ENCODE results near the gene L3MBTL2.
"Not testable (repeated sequence)": the region's sequence is repeated elsewhere in the genome, so short reads cannot be mapped to it uniquely, and the experiment has no call there.

The L3MBTL2 gene

DNA sequence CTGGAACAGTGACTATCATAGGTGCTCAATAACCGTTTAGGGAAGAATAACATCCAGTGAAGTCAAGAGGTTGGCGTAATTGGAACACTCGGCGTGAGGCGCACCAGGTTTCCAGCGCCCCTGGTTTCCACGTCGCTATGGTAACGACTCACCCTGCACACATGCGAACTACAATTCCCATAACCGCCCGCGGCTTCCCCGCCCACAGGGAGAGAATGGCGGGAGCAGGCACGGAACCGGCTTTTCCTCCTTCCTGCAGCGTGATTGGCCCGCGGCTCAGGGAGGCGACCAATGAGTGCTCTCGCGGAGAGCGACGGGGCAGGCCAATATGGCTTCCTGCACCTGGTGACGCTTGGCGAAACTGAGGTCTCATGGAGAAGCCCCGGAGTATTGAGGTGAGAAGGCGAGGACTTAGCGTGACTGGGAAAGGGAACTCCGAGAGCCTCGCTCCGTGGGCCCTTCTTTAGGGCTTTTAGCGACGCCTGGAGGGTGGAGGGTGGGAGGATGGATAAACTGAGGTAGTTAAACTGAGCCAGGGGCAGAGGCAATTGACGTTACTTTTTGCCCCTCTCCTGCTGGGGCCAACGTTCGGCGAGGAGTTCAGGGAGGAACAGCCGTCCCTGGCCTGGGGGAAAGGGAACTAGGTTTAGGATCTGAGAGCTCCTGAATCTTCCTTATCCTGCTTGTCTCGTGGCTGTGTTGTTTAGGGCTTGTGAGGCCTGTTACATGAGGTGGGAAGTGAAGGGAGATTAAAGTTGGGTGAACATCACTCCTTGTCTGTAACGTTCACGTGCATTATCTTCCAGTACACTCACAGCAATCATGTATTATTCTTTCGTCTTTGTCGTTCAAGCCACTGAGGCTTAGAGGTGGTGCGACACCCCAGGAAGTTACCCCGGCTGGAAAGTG is at the start of gene L3MBTL2:
Gene L3MBTL2 (plus strand): TSS at position 321 of the 909 bp plus-strand sequence. CDS start 51 bp downstream, at position 372.
- no CpG with 5 or more reads among the region's 47 CpGs for WGBS (ENCODE audit: insufficient coverage, insufficient read length)
- 0 out of 2 replicates have a peak, but pooled peaks cover 4% of the 10 kb centered on the region for H3K36me3 ChIP-seq (ENCODE audit: control insufficient read depth, insufficient read depth, low read length)

DNA sequence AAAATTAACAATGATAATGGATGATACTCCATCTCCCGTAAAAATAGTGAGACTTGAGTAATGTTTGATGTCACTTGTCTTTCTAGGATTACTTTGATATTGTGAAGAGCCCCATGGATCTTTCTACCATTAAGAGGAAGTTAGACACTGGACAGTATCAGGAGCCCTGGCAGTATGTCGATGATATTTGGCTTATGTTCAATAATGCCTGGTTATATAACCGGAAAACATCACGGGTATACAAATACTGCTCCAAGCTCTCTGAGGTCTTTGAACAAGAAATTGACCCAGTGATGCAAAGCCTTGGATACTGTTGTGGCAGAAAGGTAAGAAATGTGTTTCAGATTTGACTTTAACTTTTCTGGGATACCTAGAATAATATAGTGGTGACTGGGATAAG is 48.0 kb upstream of the L3MBTL2 start:
- WGBS (ENCODE audit: insufficient coverage, insufficient read length), result no CpG with 5 or more reads among the region's 4 CpGs
- no peak overlapping the region for H3K4me3 ChIP-seq (ENCODE audit: low read length)
- H3K27me3 ChIP-seq (ENCODE audit: control insufficient read depth, insufficient read depth, low read length), result no peaks in the 10 kb centered on the region
- H3K27ac ChIP-seq (ENCODE audit: low read length), result no peak overlapping the region
- no peak for DNase-seq (ENCODE audit: low read depth, low spot score)
- peaks cover 33% of the 10 kb centered on the region; the same call in 1 of the 2 replicates for H3K36me3 ChIP-seq (ENCODE audit: control insufficient read depth, insufficient read depth, low read length)
- no peaks in the 10 kb centered on the region for H3K9me3 ChIP-seq (ENCODE audit: control insufficient read depth, insufficient read depth, low read length)
- H3K4me1 ChIP-seq (ENCODE audit: control insufficient read depth, insufficient read depth, low read length), result no peaks in the 10 kb centered on the region

More for the DNA sequence above, at the start of gene L3MBTL2:
- peak; percentile 95 for DNase-seq (ENCODE audit: low read depth, low spot score)
- H3K27me3 ChIP-seq (ENCODE audit: control insufficient read depth, insufficient read depth, low read length), result no peaks in the 10 kb centered on the region
- H3K4me1 ChIP-seq (ENCODE audit: control insufficient read depth, insufficient read depth, low read length), result no peaks in the 10 kb centered on the region
- H3K4me3 ChIP-seq (ENCODE audit: low read length), result peak within 1 kb of the TSS; percentile 65
- no peaks in the 10 kb centered on the region for H3K9me3 ChIP-seq (ENCODE audit: control insufficient read depth, insufficient read depth, low read length)
- no peak within 1 kb of the TSS for H3K27ac ChIP-seq (ENCODE audit: low read length)

DNA sequence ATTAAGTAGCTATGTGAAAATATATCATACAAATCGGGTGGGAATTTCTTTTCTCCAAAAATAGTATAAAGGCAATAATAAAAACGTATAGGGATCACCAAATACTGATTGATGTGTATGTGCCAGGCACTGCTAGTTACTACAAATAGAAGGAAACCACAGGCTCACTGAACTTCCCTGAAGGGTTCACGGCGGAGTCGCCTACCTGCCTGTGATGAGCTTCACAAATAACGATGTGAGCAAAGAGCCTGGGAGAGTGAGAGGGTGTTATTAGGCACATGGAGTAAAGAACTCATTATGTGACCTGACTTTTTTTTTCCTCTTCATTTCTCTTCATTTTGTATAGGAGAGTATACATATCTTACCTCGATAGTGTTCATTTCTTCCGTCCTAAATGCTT is 36.0 kb upstream of the L3MBTL2 start:
- Histone ChIP-seq H3K27ac (ENCODE audit: low read length) (no peak overlapping the region), H3K4me1 (ENCODE audit: control insufficient read depth, insufficient read depth, low read length) (no peaks in the 10 kb centered on the region), H3K36me3 (ENCODE audit: control insufficient read depth, insufficient read depth, low read length) (peaks cover 17% of the 10 kb centered on the region; the same call in 1 of the 2 replicates), H3K9me3 (ENCODE audit: control insufficient read depth, insufficient read depth, low read length) (no peaks in the 10 kb centered on the region), H3K4me3 (ENCODE audit: low read length) (no peak overlapping the region), H3K27me3 (ENCODE audit: control insufficient read depth, insufficient read depth, low read length) (no peaks in the 10 kb centered on the region)
- no CpG with 5 or more reads among the region's 8 CpGs for WGBS (ENCODE audit: insufficient coverage, insufficient read length)
- DNase-seq (ENCODE audit: low read depth, low spot score), result no peak

DNA sequence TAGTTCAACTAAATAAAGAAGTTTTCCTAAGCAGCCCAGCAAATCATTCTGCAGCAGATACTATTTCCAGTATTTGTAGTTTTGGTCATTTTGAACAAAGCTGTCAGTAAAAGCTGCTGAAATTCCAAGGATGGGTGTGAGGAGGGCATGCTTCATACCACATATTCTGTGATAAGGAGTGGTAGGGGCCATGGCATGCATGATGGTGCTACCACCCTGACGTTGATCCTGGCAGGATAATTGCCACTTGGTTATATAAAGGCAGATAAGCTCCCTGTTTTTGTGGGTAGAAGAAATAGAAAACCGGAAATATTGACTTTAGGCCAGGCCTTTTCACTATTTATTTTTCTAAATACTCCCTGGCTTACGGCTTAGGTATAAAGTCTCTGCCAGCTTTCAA is 33.1 kb upstream of the L3MBTL2 start:
- Histone ChIP-seq H3K4me3 (ENCODE audit: low read length) (no peak overlapping the region), H3K27ac (ENCODE audit: low read length) (no peak overlapping the region), H3K4me1 (ENCODE audit: control insufficient read depth, insufficient read depth, low read length) (no peaks in the 10 kb centered on the region; the same call in 1 of the 2 replicates), H3K36me3 (ENCODE audit: control insufficient read depth, insufficient read depth, low read length) (peaks cover 23% of the 10 kb centered on the region), H3K9me3 (ENCODE audit: control insufficient read depth, insufficient read depth, low read length) (no peaks in the 10 kb centered on the region), H3K27me3 (ENCODE audit: control insufficient read depth, insufficient read depth, low read length) (no peaks in the 10 kb centered on the region)
- no peak for DNase-seq (ENCODE audit: low read depth, low spot score)
- no CpG with 5 or more reads among the region's 3 CpGs for WGBS (ENCODE audit: insufficient coverage, insufficient read length)

DNA sequence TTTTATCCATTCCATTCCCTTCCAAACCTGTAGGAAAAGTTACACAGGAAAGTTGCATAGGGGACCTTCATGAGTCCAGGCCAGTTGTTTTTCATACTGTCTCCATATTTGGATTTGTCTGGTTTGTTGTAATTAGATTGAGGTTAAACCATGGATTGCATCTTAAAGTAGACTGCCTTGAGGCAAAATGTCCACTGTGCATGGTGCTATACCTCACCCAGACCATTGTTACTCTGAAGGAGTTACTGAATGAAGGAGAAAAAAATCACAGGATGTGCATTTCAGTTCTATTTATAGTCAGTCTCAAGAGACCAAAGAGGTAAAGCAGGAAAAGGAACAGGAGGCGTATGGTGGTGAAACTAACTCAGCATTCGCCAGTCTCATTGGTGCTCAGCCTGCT is 29.6 kb upstream of the L3MBTL2 start:
- no peaks in the 10 kb centered on the region; the same call in 1 of the 2 replicates for H3K4me1 ChIP-seq (ENCODE audit: control insufficient read depth, insufficient read depth, low read length)
- H3K27me3 ChIP-seq (ENCODE audit: control insufficient read depth, insufficient read depth, low read length), result no peaks in the 10 kb centered on the region
- H3K9me3 ChIP-seq (ENCODE audit: control insufficient read depth, insufficient read depth, low read length), result no peaks in the 10 kb centered on the region
- no peak overlapping the region for H3K27ac ChIP-seq (ENCODE audit: low read length)
- peaks cover 30% of the 10 kb centered on the region for H3K36me3 ChIP-seq (ENCODE audit: control insufficient read depth, insufficient read depth, low read length)
- no peak for DNase-seq (ENCODE audit: low read depth, low spot score)
- WGBS (ENCODE audit: insufficient coverage, insufficient read length), result no CpG with 5 or more reads among the region's 2 CpGs
- H3K4me3 ChIP-seq (ENCODE audit: low read length), result no peak overlapping the region

DNA sequence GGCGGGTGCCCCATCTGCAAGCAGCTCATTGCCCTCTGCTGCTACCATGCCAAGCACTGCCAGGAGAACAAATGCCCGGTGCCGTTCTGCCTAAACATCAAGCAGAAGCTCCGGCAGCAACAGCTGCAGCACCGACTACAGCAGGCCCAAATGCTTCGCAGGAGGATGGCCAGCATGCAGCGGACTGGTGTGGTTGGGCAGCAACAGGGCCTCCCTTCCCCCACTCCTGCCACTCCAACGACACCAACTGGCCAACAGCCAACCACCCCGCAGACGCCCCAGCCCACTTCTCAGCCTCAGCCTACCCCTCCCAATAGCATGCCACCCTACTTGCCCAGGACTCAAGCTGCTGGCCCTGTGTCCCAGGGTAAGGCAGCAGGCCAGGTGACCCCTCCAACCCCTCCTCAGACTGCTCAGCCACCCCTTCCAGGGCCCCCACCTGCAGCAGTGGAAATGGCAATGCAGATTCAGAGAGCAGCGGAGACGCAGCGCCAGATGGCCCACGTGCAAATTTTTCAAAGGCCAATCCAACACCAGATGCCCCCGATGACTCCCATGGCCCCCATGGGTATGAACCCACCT is 28.0 kb upstream of the L3MBTL2 start:
- H3K4me3 ChIP-seq (ENCODE audit: low read length), result no peak overlapping the region
- no CpG with 5 or more reads among the region's 15 CpGs for WGBS (ENCODE audit: insufficient coverage, insufficient read length)
- peaks cover 2% of the 10 kb centered on the region; the same call in 1 of the 2 replicates for H3K4me1 ChIP-seq (ENCODE audit: control insufficient read depth, insufficient read depth, low read length)
- no peaks in the 10 kb centered on the region for H3K27me3 ChIP-seq (ENCODE audit: control insufficient read depth, insufficient read depth, low read length)
- peaks cover 30% of the 10 kb centered on the region for H3K36me3 ChIP-seq (ENCODE audit: control insufficient read depth, insufficient read depth, low read length)
- DNase-seq (ENCODE audit: low read depth, low spot score), result no peak
- H3K9me3 ChIP-seq (ENCODE audit: control insufficient read depth, insufficient read depth, low read length), result no peaks in the 10 kb centered on the region
- no peak overlapping the region for H3K27ac ChIP-seq (ENCODE audit: low read length)

DNA sequence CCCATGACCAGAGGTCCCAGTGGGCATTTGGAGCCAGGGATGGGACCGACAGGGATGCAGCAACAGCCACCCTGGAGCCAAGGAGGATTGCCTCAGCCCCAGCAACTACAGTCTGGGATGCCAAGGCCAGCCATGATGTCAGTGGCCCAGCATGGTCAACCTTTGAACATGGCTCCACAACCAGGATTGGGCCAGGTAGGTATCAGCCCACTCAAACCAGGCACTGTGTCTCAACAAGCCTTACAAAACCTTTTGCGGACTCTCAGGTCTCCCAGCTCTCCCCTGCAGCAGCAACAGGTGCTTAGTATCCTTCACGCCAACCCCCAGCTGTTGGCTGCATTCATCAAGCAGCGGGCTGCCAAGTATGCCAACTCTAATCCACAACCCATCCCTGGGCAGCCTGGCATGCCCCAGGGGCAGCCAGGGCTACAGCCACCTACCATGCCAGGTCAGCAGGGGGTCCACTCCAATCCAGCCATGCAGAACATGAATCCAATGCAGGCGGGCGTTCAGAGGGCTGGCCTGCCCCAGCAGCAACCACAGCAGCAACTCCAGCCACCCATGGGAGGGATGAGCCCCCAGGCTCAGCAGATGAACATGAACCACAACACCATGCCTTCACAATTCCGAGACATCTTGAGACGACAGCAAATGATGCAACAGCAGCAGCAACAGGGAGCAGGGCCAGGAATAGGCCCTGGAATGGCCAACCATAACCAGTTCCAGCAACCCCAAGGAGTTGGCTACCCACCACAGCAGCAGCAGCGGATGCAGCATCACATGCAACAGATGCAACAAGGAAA is 27.3 kb upstream of the L3MBTL2 start:
- Histone ChIP-seq H3K27ac (ENCODE audit: low read length) (no peak overlapping the region), H3K4me1 (ENCODE audit: control insufficient read depth, insufficient read depth, low read length) (peaks cover 2% of the 10 kb centered on the region; the same call in 1 of the 2 replicates), H3K4me3 (ENCODE audit: low read length) (no peak overlapping the region), H3K9me3 (ENCODE audit: control insufficient read depth, insufficient read depth, low read length) (no peaks in the 10 kb centered on the region), H3K36me3 (ENCODE audit: control insufficient read depth, insufficient read depth, low read length) (peaks cover 30% of the 10 kb centered on the region), H3K27me3 (ENCODE audit: control insufficient read depth, insufficient read depth, low read length) (no peaks in the 10 kb centered on the region)
- WGBS (ENCODE audit: insufficient coverage, insufficient read length), result no CpG with 5 or more reads among the region's 9 CpGs
- DNase-seq (ENCODE audit: low read depth, low spot score), result no peak

DNA sequence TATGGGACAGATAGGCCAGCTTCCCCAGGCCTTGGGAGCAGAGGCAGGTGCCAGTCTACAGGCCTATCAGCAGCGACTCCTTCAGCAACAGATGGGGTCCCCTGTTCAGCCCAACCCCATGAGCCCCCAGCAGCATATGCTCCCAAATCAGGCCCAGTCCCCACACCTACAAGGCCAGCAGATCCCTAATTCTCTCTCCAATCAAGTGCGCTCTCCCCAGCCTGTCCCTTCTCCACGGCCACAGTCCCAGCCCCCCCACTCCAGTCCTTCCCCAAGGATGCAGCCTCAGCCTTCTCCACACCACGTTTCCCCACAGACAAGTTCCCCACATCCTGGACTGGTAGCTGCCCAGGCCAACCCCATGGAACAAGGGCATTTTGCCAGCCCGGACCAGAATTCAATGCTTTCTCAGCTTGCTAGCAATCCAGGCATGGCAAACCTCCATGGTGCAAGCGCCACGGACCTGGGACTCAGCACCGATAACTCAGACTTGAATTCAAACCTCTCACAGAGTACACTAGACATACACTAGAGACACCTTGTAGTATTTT is 26.6 kb upstream of the L3MBTL2 start:
- Histone ChIP-seq H3K36me3 (ENCODE audit: control insufficient read depth, insufficient read depth, low read length) (peaks cover 30% of the 10 kb centered on the region), H3K4me3 (ENCODE audit: low read length) (no peak overlapping the region), H3K27me3 (ENCODE audit: control insufficient read depth, insufficient read depth, low read length) (no peaks in the 10 kb centered on the region), H3K9me3 (ENCODE audit: control insufficient read depth, insufficient read depth, low read length) (no peaks in the 10 kb centered on the region), H3K27ac (ENCODE audit: low read length) (no peak overlapping the region), H3K4me1 (ENCODE audit: control insufficient read depth, insufficient read depth, low read length) (peaks cover 2% of the 10 kb centered on the region; the same call in 1 of the 2 replicates)
- no peak for DNase-seq (ENCODE audit: low read depth, low spot score)
- no CpG with 5 or more reads among the region's 8 CpGs for WGBS (ENCODE audit: insufficient coverage, insufficient read length)

DNA sequence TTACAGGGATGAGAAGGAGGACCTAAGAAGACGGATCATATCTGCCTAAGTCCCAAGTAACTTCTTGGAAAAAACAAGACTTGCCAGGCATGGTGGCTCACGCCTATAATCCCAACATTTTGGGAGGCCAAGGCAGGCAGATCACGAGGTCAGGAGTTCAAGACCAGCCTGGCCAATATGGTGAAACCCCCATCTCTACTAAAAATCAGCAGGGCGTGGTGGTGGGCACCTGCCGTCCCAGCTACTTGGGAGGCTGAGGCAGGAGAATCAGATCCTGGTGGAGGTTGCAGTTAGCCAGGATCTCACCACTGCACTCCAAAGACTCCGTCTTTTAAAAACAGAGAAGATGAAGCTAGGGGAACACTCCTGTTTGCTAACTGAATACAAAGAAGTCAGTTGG is 24.8 kb upstream of the L3MBTL2 start:
- H3K27ac ChIP-seq (ENCODE audit: low read length); H3K27me3 ChIP-seq (ENCODE audit: control insufficient read depth, insufficient read depth, low read length); H3K9me3 ChIP-seq (ENCODE audit: control insufficient read depth, insufficient read depth, low read length); DNase-seq (ENCODE audit: low read depth, low spot score); H3K4me3 ChIP-seq (ENCODE audit: low read length); H3K4me1 ChIP-seq (ENCODE audit: control insufficient read depth, insufficient read depth, low read length): not testable (repeated sequence)
- WGBS (ENCODE audit: insufficient coverage, insufficient read length), result no CpG with 5 or more reads among the region's 6 CpGs
- peaks cover 27% of the 10 kb centered on the region for H3K36me3 ChIP-seq (ENCODE audit: control insufficient read depth, insufficient read depth, low read length)

DNA sequence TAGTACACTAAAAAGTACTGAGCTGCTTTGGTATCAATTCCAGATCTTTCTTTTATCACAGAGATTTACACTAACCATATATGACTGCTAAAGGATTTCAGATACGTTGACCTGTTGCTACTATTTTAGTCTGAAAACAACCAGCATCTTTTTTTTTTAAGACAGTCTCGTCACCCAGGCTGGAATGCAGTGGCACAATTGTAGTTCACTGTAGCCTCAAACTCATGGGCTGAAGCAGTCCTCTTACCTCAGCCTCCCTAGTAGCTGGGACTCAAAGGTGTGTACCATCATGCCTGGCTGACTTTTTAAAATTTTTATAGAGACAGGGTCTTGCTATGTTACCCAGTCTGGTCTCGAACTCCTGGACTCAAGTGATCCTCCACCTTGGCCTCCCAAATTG is 24.2 kb upstream of the L3MBTL2 start:
- DNase-seq (ENCODE audit: low read depth, low spot score), result no peak
- H3K9me3 ChIP-seq (ENCODE audit: control insufficient read depth, insufficient read depth, low read length), result no peaks in the 10 kb centered on the region
- no peak overlapping the region for H3K27ac ChIP-seq (ENCODE audit: low read length)
- H3K4me1 ChIP-seq (ENCODE audit: control insufficient read depth, insufficient read depth, low read length), result peaks cover 2% of the 10 kb centered on the region; the same call in 1 of the 2 replicates
- H3K27me3 ChIP-seq (ENCODE audit: control insufficient read depth, insufficient read depth, low read length), result no peaks in the 10 kb centered on the region
- H3K36me3 ChIP-seq (ENCODE audit: control insufficient read depth, insufficient read depth, low read length), result peaks cover 24% of the 10 kb centered on the region
- WGBS (ENCODE audit: insufficient coverage, insufficient read length), result no CpG with 5 or more reads among the region's 3 CpGs
- no peak overlapping the region for H3K4me3 ChIP-seq (ENCODE audit: low read length)

Measured in iPS DF 6.9 (cell line).